ENCODE results near the gene DNM2.
A peak's percentile ranks its signal among the peaks of the same experiment; 100 is the strongest.
"Not testable (repeated sequence)": the region's sequence is repeated elsewhere in the genome, so short reads cannot be mapped to it uniquely, and the experiment has no call there.

Gene DNM2

DNA sequence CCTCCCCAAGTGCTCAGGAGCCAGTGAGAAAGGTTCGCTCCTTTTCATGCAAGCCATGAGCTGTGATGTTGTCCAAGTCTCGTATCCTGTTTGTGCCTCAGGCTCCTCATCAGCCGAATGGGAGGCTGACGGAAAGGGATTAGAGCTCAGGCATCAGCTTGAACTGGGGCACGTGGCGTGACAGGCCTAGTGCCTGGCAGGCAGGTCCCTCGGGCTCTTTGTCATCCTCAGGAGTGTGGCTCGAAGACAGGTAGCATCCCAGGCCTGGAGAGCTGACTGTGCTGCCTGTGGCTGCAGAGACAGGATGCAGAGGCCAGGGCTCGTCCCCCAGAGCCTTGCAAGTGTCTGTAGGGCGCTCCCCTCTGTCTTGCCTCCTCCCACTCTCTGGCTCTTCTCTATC lies 38.5 kb downstream of the DNM2 start:
- no peak for DNase-seq

DNA sequence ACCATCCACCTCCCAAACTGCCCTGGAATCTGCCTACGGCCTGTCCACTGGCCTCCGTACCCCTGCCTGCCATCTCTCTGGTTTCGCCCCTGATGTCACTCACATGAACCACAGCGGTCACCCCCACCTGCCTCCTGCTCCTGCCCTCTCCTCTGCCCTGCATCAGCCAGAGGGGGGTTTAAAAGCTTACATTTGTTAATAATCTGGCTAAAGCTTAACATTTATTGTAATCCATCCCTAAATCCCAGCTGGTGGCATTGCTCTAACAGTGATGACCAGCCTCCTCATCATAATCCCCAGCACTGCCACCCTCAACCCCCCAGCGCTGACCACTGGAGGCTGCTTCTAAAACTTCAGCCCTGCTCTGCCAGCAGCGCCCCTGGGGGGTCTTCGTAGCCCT lies 38.9 kb downstream of the DNM2 start:
- DNase-seq: no peak

DNA sequence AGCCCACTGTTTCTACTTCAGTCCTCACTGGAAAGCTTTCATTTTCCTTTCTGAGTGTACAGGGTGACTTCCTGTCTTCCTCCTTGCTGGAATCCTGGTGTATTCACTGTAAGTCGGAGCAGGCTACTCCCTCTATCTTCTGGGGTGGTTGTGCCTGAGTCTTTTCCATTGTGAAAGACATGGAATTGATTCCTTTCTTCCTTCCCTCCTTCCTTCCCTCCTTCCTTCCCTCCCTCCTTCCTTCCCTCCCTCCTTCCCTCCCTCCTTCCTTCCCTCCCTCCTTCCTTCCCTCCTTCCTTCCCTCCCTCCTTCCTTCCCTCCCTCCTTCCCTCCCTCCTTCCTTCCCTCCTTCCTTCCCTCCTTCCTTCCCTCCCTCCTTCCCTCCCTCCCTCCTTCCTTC lies 40.2 kb downstream of the DNM2 start:
- DNase-seq: not testable (repeated sequence)

DNA sequence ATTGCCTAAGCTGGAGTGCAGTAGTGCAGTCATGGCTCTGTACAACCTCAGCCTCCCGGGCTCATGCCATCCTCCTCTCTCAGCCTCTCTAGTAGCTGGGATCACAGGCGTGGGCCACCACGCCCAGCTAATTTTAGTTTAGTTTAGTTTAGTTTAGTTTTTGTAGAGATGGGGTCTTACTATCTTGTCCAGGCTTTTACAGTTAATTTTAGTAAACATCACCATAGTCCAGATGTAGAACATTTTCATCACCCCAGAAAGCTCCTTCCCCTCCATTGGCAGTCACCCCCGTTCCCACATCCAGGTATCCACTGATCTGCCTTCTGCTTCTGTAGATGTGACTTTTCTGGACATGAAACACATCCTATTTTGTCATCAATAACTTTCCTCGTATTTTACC lies 41.1 kb downstream of the DNM2 start:
- no peak for DNase-seq

DNA sequence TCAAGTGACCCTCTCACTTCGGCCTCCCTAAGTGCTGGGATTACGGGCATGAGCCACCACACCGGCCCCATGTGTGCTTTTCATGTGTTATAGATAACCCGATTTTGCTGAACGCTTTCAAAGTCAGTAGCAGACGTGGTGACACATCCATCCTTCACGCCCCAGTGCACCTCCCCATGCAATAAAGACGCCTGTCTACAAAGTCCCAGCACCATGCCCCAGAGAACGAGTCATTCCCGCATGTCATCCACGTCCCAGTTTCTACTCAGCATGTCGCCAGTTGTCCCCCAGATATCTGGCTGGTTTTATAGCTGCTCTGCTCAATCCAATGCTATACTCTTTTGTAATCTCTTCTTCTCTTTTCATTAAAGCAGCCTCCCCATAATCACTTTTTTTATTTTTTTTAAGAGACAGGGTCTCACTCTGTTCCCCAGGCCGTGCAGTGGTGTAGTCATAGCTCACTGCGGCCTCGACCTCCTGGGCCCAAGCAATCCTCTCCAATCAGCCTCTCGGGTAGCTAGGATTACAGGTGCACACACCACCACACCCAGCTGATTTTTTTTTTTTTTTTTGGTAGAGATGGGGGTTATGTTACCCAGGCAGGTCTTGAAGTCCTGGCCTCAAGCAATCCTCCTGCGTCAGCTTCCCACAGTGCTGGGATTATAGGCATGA lies 42.5 kb downstream of the DNM2 start:
- peak in 2 of 5 donors; percentile 36 to 43 for DNase-seq

DNA sequence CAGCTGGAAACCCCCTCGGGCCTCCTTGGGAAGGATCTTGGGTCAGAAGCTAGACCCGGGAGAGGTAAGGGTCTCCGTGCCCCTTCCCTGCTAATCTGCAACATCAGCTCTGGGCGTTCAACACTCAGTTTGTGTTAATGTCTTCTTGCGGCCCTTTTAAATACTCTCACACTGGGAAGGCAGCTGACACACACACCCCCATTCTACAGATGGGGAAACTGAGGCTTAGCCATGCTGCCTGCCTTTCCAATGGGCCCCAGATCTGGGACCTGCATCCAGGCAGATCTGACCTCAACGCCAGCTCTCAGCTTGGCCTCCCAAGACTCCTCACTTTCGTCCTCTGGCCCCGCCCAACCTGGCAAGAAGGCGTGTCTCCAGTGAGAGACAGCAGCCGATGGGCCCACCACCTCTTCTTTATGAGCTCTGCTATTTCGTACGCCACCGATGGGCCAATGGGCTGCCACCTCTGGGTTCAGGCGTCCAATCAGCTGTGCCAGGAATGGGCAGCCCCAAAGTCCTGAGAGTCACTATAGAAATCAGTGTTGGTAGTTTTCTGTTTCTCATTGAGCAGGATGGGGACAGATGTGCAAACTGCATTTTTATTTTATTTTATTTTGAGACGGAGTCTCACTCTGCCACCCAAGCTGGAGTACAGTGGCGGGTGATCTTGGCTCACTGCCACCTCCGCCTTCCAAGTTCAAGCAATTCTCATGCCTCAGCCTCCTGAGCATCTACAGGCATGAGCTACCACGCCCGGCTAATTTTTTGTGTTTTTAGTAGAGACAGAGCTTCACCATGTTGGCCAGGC lies 43.8 kb downstream of the DNM2 start:
- DNase-seq: no peak

DNA sequence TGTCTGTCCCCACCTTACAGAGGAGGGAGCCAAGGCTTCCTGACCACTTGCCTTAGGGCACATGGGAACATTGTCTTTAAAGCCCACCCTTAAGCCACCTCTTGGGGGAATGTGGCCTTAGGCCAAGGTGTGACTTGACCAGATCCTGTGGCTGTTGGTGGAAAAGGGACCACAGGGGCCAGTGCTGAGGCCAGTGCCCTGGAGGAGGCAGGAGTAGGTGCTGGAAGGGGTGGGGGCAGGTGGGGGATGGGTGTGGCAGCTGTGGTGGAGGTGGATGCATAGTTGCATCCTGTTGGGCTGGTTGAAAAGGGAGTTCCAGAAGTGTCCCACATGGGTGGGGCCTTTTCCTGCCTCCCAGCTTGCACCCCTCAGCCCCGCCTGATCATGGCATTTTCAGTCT lies 44.8 kb downstream of the DNM2 start:
- peak in 3 of 5 donors; percentile 13 to 72 (median 18) for DNase-seq

DNA sequence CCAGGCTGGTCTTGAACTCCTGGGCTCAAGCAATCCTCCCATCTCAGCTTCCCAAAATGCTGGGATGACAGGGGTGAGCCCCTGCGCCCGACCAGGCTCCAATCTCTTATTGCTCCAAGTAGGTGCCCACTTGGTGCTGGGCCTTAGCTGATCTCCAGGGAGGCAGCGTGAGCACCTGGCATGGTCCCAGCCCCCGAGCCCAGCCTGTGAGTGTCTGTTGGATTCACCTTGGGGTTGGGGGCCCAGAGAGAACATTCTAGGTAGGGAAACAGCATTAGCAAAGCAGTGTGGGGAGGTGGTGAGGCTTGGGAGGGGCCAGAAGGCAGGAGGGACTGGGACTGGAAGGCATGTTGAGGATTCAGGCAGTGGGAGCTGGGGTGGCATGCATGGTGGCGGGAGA lies 45.5 kb downstream of the DNM2 start:
- no peak for DNase-seq

DNA sequence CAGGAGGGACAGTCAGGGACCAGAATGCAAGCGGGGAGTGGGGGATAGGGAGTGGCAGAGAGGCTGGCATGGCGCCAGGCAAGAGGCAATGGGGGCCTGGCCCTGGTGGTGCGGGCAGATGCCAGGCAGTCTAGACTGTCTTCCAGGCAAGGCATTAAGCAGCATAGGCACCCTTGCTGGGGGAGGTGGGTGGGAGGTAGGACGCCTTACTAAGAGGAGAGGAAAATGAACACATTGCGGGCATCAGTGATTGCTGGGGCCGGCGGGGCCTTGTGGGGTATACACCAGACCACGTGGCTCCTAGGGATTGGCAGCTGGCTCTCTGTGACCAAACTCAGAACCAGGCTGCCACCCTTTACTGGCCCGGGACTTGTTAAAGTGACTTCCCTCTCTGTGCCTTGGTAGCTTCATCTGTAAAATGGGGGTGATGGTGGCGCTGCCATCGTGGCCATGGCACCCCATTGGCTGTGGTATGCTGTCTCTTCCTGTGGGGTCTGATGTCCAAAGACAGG lies 46.0 kb downstream of the DNM2 start:
- DNase-seq: no peak

DNA sequence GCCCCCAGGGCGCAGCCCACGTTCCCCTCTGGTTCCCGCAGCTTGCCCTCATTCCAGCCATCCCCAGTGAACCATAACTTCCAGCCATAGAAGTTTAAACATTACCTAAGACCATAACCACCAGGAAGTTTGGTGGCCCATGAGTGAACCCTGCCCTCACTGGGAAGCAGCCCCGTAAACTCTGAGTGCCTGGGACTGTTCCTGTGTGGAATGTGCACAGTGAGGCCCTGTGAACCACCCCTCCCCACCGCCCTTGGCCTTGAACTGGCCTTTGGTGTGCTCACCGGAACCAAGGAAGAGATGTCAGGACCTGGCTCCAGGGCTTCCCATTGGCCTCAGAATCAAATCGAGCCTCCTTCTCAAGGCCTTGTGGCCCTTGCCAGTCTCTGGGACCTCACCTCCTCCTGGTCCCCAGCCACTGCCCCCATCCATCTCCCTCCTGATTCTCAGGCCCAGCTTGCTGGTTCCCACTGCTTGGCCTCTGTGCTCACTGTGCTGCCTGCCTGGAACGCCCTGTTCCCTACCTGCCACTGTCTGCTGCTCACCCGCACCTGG lies 46.5 kb downstream of the DNM2 start:
- DNase-seq: no peak

DNA sequence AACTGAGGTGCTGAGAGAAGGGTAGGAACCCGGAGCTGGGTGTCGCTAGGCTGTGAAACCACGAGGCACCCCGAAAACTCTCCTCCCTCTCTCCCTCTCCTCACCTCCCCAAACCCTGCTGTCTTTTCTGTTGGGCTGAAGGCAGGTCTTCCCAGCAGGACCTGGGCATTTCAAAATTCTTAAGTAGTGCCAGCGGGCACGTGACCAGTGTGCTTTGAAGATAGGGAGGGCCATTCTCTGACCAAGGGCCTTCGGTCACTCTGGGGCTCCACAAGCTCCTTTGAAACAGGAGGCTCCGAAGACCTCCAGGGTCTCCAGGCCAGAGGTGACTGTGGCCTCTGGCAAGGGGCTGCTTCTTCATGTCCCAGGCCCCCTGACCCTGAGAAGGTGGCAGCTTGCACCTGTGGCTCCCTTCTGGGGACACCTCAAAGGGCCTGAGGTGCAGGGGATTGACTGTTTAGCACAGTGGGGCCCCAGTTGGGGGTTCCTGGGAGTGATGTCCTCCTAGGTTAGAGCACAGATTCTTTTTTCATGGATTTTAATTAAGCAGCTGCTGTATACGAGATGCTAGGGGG lies 48.3 kb downstream of the DNM2 start:
- no peak for DNase-seq

DNA sequence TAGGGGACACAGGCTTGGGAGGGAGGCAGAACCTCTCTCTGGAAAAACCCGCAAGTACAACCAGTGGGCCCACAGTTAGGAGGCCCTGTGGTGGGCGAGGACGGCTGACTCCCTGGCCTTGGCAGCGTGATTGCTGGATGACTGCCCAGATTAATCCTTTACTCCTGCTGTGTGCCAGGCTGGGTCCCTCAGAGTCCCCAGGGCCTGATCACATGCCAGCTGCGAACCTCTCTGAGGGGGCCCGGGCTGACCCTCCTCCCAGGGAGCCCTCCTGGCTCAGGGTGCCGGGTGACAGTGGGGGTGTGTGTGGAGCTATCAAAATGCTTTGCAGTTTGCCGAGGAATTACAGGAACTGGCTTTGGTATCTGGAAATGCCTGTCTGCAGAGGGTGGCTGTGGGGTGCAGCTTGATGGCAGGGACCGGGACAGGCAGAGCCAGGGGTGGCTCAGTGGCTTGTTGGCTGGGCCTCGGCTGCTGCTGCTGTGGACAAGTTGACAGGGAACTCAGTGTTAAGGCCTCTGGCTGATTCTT lies 48.9 kb downstream of the DNM2 start:
- no peak for DNase-seq

DNA sequence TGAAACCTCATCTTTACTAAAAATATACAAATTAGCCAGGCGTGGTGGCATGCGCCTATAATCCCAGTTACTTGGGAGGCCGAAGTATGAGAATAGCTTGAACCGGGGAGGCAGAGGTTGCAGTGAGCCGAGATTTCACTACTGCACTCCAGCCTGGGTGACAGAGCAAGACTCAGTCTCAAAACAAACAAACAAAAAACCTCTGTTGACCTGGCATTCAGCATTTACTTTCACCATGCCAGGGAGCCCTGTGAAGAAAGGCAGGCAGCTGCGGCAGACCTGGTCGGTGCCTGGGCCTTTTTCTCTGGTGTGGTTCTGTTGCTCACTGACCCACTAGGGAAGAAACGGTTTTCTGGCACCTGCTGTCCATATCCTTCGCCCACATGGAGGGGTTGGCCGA lies 49.8 kb downstream of the DNM2 start:
- DNase-seq: no peak

DNA sequence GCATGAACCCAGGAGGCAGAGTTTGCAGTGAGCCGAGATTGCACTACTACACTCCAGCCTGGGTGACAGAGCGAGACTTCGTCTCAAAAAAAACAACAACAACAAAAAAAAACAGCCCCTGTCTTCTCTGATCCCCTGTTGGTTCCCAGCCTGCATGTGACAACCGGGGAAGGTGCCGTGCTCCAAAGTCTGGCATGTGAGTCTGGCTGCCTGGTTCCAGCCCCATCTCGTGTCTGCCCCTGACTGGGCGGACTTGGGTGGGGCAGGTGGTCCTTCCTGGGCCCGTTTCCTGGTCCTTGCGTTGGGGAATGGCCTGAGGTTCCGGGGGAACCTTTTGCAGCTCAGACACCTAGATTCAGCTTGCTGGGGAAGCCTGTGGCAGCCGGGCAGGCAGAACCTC lies 50.5 kb downstream of the DNM2 start:
- DNase-seq: no peak

DNA sequence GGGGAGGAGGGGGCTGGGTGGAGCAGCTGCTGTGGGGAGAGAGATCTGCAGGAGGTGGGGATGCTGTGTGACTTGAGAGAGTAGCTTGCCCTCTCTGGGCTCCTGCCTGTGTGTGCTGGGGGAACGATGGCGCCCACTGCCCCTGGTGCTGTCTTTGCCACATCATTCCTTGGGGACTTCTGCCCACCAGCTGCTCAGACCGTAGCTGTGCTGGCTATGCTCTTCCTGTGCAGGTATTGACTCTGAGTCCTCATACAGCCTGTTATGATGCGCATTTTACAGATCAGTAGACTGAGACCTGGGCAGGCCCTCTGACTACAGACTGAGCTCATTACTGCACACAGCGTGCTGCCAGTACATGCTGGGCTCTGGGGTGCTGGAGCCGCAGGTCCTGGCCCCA lies 51.1 kb downstream of the DNM2 start:
- no peak for DNase-seq

DNA sequence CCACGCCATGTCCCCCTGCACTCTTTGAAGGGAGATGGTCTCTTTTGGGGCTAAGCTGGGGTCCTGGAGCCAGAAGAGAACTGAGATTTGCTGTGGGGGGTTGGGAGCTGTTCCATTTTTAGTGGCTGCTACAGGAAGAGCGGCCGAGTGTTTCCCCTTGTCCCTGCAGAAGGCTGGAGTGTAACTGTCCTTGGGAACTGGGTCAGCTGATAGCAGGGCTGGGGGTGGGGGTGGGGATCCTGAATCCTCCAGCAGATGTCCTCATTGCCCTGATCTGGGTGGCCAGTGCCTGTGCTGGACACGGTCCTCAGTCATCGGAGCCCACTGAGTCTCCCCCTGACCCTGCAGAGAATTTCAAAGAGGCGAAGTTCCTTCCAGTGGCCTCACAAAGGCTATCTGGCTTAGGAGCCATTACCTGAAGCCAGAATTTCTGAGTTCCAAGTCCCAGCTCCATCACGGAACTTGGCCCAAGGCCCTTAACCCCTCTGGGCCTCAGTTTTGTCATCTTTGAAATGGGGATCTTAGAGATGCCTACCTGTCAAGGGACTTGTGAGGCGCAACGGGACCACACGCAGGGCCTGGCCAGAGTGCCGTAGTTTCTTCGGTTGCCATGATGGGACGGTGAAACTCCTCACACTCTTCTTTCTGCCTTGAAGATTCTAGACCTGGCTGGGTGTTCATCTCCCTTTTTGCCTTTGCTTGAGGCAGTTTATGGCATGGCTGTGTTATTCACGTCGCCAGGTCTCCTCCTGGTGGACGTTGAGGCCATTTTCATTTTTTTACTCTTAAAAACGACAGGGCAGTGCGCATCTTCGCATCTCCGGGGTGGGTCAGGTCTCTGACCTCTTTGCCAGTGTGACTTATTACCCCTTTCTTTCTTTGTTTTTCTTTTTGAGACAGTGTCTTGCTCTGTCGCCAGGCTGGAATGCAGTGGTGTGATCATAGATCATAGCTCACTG lies 51.9 kb downstream of the DNM2 start:
- peak in 2 of 5 donors; percentile 11 to 23 for DNase-seq

DNA sequence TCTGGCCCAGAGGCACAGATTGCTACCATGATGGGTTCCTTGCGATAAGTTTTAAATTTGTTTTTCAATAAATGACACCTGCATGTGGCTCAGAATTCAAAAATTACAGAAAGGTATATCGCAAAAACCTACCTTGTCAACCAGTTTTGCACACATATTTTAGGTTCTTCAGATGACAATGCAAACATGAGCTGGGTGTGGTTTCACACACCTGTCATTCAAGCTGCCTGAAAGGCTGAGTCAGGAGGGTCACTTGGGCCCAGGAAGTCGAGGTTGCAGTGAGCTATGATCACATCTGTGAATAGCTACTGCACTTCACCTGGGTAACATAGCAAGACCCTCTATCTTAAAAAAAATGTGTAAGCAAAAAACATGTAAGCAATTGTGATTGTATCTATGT lies 56.1 kb downstream of the DNM2 start:
- DNase-seq: peak in 1 of 5 donors; percentile 53

DNA sequence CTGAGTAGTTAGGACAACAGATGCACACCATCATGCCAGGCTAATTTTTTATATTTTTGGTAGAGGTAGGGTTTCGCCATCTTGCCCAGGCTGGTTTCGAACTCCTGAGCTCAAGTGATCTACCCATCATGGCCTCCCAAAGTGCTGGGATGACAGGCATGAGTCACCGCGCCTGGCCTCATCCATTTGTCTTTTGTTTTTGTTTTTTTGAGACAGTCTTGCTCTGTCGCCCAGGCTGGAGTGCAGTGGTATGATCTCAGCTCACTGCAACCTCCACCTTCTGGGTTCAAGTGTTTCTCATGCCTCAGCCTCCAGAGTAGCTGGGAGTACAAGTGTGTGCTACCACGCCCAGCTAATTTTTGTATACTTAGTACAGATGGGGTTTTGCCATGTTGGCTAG lies 57.0 kb downstream of the DNM2 start:
- DNase-seq: no peak

DNA sequence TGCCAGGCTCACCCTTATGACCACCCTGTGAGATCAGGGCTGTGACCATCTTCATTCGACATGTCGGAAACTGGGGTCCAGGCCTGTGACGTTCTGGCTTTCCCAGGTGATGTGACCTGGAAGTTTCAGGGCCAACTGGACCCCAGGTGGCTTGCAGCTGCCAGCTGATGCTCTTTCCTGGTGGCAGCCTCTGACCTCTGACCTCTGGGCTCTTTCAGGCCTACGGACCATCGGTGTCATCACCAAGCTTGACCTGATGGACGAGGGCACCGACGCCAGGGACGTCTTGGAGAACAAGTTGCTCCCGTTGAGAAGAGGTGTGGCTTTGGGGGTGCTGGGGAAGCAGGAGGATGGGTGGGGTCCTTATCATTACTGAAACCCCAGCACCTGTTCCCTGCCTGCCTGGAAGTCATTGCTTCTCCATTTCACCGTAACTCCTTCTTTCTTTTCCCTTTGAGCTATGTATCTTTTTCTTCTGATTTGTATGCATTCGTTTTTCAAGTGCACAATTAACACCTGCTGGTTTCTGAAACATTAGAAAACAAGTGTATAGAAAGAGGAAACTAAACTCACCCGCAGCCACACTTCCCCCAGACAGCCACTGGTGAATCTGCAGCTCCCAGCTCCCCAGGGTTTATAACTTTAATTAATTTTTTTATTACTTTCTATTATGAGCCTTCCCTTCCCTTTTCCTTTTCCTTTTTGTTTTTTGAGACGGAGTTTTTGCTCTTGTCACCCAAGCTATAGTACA lies 59.2 kb downstream of the DNM2 start:
- DNase-seq: no peak

DNA sequence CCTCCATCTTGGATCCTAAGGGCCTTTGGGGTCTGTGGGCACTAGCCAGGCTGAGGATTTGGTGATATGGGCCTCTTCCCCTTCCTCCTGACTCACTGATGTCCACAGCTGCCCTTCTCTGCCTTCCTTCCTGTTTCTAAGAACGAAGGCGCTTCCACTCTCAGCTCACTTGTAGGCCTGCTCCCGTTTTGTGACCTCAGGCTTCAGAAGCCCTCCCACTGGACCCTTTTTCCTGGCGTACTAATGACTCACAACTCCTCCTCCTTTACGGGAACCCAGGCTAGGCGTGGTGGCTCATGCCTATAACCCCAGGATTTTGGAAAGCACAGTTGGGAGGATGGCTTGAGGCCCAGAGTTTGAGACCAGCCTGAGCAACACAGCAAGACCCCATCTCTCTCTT lies 62.5 kb downstream of the DNM2 start:
- no peak for DNase-seq

DNA sequence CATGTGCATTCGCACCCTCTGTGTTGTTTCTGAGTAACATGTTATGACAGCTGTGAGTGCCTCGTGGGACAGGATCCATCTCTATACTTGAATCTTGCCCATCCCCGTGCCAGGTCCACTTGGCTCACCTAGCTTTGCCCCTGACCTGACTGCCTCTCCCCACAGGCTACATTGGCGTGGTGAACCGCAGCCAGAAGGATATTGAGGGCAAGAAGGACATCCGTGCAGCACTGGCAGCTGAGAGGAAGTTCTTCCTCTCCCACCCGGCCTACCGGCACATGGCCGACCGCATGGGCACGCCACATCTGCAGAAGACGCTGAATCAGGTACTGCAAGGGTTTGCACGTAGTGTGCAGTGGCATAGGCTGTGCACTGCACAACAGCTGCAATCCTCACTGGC lies 64.9 kb downstream of the DNM2 start:
- no peak for DNase-seq

All from T-helper 1 cell (primary cell).